Activated naive CD4-positive, alpha-beta T cell (primary cell): ENCODE results near the gene CEACAM6.
A peak's percentile ranks its signal among the peaks of the same experiment; 100 is the strongest.
"Not testable (repeated sequence)": the region's sequence is repeated elsewhere in the genome, so short reads cannot be mapped to it uniquely, and the experiment has no call there.

Source experiments
- DNase-seq, 4 experiments: peaks; one replicate each; lab custom pipeline; 2025; lab: John Stamatoyannopoulos, UW

CEACAM6 gene

GRCh38 chr19:41755328-41755913 lies at the start of gene CEACAM6:
Gene CEACAM6 (plus strand): TSS chr19:41755530. CDS start chr19:41755639, 109 bp downstream.
- DNase-seq, result no peak

DNA sequence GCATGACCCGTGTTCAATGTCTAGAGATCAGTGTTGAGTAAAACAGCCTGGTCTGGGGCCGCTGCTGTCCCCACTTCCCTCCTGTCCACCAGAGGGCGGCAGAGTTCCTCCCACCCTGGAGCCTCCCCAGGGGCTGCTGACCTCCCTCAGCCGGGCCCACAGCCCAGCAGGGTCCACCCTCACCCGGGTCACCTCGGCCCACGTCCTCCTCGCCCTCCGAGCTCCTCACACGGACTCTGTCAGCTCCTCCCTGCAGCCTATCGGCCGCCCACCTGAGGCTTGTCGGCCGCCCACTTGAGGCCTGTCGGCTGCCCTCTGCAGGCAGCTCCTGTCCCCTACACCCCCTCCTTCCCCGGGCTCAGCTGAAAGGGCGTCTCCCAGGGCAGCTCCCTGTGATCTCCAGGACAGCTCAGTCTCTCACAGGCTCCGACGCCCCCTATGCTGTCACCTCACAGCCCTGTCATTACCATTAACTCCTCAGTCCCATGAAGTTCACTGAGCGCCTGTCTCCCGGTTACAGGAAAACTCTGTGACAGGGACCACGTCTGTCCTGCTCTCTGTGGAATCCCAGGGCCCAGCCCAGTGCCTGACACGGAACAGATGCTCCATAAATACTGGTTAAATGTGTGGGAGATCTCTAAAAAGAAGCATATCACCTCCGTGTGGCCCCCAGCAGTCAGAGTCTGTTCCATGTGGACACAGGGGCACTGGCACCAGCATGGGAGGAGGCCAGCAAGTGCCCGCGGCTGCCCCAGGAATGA lies 48.4 kb upstream of the CEACAM6 start:
- peak; percentile 35 to 72 (median 60) for DNase-seq

GRCh38 chr19:41707502-41707812 lies 47.9 kb upstream of the CEACAM6 start:
- no peak for DNase-seq

DNA sequence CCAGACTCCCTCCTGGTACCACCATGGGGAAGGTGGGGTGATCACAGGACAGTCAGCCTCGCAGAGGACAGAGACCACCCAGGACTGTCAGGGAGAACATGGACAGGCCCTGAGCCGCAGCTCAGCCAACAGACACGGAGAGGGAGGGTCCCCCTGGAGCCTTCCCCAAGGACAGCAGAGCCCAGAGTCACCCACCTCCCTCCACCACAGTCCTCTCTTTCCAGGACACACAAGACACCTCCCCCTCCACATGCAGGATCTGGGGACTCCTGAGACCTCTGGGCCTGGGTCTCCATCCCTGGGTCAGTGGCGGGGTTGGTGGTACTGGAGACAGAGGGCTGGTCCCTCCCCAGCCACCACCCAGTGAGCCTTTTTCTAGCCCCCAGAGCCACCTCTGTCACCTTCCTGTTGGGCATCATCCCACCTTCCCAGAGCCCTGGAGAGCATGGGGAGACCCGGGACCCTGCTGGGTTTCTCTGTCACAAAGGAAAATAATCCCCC lies 47.4 kb upstream of the CEACAM6 start:
- no peak for DNase-seq

DNA sequence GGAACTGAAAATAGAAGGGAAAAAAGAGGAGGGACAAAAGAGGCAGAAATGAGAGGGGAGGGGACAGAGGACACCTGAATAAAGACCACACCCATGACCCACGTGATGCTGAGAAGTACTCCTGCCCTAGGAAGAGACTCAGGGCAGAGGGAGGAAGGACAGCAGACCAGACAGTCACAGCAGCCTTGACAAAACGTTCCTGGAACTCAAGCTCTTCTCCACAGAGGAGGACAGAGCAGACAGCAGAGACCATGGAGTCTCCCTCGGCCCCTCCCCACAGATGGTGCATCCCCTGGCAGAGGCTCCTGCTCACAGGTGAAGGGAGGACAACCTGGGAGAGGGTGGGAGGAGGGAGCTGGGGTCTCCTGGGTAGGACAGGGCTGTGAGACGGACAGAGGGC lies 46.8 kb upstream of the CEACAM6 start, which contains the start of gene CEACAM5:
TSS of gene CEACAM5 (plus strand) at position 146 of the 400 bp plus-strand sequence. CDS start at position 252, 106 bp downstream.
- DNase-seq, result no peak

- DNase-seq, result not testable (repeated sequence)
Observed at GRCh38 chr19:41709516-41709915, 45.8 kb upstream of the CEACAM6 start.

DNA sequence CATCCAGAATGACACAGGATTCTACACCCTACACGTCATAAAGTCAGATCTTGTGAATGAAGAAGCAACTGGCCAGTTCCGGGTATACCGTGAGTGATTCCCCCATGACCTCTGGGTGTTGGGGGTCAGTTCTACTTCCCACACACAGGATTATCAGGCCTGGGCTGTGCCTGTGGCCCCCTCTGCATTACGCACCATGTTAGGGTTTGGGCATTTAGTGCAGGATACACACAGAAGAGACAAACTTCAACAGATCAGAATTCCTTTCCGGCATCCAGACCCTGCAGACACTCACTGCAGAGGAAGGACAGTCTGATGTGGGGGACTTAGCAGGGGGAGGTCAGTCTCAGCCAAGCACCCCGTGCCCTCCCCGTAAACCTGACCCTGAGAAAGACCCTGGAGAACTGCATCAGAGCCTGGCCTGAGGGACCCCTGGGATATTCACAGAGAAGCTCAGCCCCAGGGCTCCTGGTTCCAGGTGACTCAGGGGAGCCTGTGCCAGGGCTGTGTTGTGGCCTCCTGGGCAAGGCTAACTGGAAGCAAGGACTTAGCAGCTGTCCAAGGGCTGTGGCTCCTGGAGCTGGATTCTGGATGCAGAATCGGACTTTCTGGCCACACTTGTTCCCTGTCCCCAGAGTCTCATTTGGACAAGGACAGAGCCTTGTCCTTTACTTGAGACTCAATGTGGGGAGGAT lies 45.2 kb upstream of the CEACAM6 start:
- DNase-seq, result no peak

GRCh38 chr19:41711376-41712261 lies 43.7 kb upstream of the CEACAM6 start:
- DNase-seq, result no peak

GRCh38 chr19:41714598-41714997 lies 40.7 kb upstream of the CEACAM6 start:
- DNase-seq, result no peak

DNA sequence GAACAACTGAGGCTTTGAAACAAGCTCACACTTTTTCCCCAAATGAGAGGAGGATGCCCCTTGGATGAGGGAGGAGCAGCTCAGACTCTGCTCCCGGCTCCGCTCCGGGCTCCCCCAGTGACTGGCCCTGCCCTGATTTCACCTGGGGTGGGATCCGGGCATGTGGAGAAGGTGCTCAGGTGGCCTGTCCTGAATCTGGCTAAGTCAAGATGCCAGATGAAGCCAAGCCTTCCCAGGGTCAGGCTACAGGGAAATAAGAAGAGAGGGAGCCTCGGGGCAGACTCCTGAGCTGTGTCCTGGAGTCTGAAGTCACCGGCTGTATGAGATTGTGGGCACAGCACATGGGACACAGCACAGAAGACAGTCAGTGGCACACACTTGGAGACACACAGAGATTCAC lies 36.6 kb upstream of the CEACAM6 start:
- DNase-seq, result no peak

DNA sequence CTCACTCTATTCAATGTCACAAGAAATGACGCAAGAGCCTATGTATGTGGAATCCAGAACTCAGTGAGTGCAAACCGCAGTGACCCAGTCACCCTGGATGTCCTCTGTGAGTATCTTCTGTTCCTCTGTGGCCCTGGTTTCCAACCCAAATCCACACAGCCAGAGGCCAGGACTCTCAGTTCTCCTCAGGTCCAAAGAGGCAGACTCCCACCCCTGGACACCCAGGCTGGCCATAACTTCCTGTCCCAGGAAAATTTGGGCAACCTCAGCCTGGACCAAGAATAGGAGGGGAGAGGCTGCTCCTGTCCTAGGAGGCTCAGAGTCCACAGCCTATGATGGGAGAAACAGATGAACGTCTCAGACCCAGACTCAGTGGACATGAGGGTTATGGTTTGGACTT lies 35.2 kb upstream of the CEACAM6 start:
- DNase-seq, result no peak

DNA sequence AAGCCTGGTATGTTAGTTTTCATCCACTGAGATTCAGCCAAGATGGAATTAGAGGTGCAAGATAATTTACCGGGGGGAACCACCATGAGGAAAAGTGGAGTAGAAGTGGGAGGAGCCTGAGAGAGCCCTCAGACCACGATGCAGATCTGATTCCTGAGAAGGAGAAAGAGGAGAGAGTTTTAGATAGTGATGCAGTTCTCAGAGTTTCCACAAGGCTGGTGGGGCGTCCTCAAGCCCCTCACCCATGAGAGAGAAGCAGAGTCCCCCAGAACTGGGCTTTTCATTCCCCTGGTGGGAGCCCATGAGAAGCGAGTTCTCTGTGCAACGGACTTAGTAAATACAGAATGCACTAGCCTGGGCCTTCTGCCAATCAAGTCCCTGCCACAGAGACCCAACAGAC lies 28.8 kb upstream of the CEACAM6 start:
- no peak for DNase-seq

DNA sequence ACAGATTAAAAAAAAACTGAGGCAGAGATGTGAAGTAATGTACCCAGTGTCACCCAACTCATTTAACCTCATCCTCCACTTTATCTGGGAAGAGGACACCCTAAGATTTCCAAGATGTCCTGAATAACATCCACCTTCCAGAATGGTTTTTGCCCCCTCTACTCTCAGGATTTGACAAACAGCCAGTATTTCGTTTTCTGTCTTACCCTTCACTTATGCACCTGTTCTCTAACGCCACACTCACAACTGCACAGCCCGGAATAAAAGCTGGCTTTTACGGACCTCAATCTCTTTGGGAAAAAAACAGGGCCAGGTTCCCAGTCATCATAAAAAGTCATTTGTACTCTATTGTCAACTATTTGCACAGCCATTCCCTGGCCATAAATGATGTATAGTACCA lies 21.2 kb upstream of the CEACAM6 start:
- DNase-seq, result no peak

DNA sequence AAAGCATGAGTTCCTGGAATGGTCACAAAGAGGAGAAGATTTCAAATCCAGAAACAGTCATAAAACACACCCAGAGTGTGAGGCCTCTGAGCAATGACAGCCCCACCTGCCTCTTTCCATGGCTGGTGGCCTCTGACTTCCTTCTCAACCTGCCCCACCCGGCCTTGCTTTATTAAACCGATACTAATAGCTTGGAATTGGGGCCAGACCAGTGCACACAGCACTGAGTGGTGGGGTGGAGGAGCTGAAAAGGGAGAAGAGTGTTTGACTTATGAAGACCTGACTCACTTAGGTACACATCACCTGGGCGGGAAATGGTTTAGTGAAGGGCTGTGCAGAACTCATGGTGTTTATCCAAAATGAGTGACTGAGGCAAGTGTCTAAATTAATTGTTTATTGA lies 20.7 kb upstream of the CEACAM6 start:
- no peak for DNase-seq

GRCh38 chr19:41735071-41735600 lies 20.2 kb upstream of the CEACAM6 start:
- DNase-seq, result no peak

- no peak for DNase-seq
Observed at GRCh38 chr19:41739361-41739760, 16.0 kb upstream of the CEACAM6 start.

DNA sequence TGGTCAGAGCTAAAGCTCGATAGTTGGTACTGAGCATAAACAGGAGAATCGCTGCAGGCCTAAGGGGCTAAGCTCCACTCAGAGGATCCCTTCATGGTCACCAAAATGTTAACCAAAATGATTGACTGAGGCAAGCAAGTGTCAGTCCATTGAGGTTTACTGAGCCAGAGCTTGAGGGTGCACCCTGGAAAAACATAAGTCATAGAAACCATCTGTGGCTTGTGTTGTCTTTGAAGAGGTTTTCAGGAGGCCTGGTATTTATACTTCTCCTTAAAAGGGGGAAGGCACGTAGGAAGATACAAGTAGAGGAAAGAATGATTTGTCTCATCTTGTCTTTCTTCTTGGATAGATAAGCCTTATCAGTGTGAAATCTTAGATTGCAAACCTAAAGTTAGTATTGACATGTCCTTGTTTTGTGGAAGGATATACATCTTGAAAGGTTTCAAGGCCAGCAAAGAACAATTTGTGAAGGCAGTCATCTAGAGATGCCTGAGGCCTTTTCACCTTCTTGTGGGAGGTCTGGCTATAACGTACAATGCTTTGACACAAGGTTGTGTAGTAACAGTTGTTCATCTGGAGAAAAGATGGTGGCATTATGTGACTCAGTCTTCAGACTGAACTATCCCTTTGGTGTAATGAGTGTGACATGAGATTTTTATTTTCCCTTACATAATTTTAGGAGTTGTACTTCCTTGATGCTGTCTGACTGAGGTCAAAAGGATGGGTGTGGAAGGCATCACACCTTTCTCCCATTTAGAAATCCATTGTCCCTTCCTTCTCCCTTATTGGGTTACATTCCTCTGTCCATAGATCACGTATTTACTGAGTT lies 14.7 kb upstream of the CEACAM6 start:
- no peak for DNase-seq

DNA sequence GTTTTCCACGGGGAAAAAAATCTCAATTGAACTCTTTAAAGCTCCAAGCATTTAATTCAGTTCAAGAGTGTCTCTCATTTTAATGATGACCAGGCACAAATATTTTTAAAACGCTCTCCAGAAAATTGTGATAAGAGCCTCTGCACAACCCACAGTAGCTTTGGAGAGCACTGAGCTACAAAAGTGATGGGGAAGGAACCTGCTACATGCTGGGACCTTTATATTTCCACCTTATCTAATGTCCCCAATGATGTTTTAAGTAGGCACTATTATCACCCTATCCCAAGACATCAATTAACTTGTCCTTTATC lies 14.1 kb upstream of the CEACAM6 start:
- DNase-seq, result no peak

- no peak for DNase-seq
Observed at GRCh38 chr19:41744850-41745249, 10.5 kb upstream of the CEACAM6 start.

- DNase-seq, result no peak
Observed at GRCh38 chr19:41745756-41746155, 9.6 kb upstream of the CEACAM6 start.
